K562 (cell line): ENCODE measurements around the gene ZNF562. TPM values are rescaled to one million over a fixed set of nuclear protein-coding genes. Genes with fewer than 3 reads are reported as not detected.

ENCODE experiments used
- CBX1 ChIP-seq: sonication (generic); IDR thresholded peaks from 2 replicates; pipeline ENCODE4 v1.6.1; 2016; ENCODE audit warnings: antibody characterized with exemption, low read depth, mild to moderate bottlenecking
- MGA ChIP-seq: fragments of 450-650 bp; IDR thresholded peaks from 2 replicates; pipeline ENCODE4 v1.6.1; 2016; ENCODE audit warnings: mild to moderate bottlenecking, moderate library complexity
- NR3C1 ChIP-seq: sonication (generic); formaldehyde crosslinking; IDR thresholded peaks from 2 replicates; pipeline ENCODE4 v1.8.1; 2022; ENCODE audit warnings: missing genetic modification reagents
- ZBTB7A ChIP-seq: IDR thresholded peaks from 2 replicates; pipeline ENCODE4 v1.6.1; 2011; ENCODE audit warnings: low read depth, mild to moderate bottlenecking, low read length, moderate library complexity, borderline replicate concordance; ENCODE audit not compliant: control insufficient read depth
- ZNF3 ChIP-seq: fragments of 250-450 bp; sonication (Bioruptor Pico); IDR thresholded peaks from 2 replicates; pipeline ENCODE4 v1.5.0; 2021; ENCODE audit warnings: mild to moderate bottlenecking, moderate library complexity
- ZNF318 ChIP-seq, 2 experiments: fragments of 450-650 bp; IDR thresholded peaks; 2 replicates each; pipeline ENCODE4 v1.6.1; 2016; ENCODE audit warnings: mild to moderate bottlenecking in 2 of 2, borderline replicate concordance in 1 of 2, low read depth in 1 of 2, moderate library complexity in 1 of 2
- polyA plus RNA-seq, 8 experiments: library from polyadenylated mRNA; depleted of rRNA in 4 of 8; stranded (reverse) in 5 of 8; unstranded in 3 of 8; fragments of >200 nt; fragmentation: Nextera tagmentation in 2 of 8; fragmentation: Illumina TruSeq in 1 of 8; extraction: Ambion mirVana in 2 of 8; extraction: Trizol in 1 of 8; gene quantifications; 2 replicates each; pipeline versions ENCODE4 v1.2.1 to v1.2.3, GENCODE V29; 2011 to 2014; ENCODE audit warnings: inconsistent platforms in 1 of 8, missing spikeins in 1 of 8
- total RNA-seq, 7 experiments: library from RNA; depleted of rRNA in 6 of 7; stranded (reverse); fragments of >200 nt in 6 of 7; fragmentation: Illumina TruSeq in 2 of 7; extraction: Trizol in 2 of 7; gene quantifications; 2 replicates each; pipeline versions ENCODE4 v1.2.1 to v1.2.3, GENCODE V29; 2011 to 2021; ENCODE audit warnings: low replicate concordance in 1 of 7

The ZNF562 gene
- total and polyA plus RNA-seq, 9 of the 15 experiments (the other 6 are each of a cell fraction or from before 2014, with no cell fraction given): 11.8 to 46.9 (median 20.8) TPM

GRCh38 chr19:9673912-9674662, 813 bp downstream of the ZNF562 start (continued):
- TF ChIP-seq MGA (0 out of 2 replicates have a peak, but pooled peaks have one; percentile 19), CBX1 (peak; percentile 95), NR3C1 (CRISPR knock-in tag) (peak; percentile 60; the same call in 1 of the 2 replicates), ZNF318 (IDR thresholded peaks at IDR 0.05; ENCODE audit: borderline replicate concordance in 1 of 2, low read depth in 1 of 2) (peak in 1 of 2 experiments; percentile 45; a peak in 1 of 4 replicates), ZBTB7A (no peak), ZNF3 (CRISPR knock-in tag) (no peak)
